ENCODE measurements around the gene TGFA. TPM values are rescaled to one million over a fixed set of nuclear protein-coding genes. Genes with fewer than 3 reads are reported as not detected.

The TGFA gene
- total RNA-seq (2022; extraction: Qiagen RNA extraction), result 4.7 to 5.5 TPM (median 4.9 TPM) in 5 replicates

GRCh38 chr2:70553584-70554337 lies at the start of gene TGFA:
TSS of gene TGFA (minus strand) at chr2:70553826. CDS start at chr2:70553767, 59 bp downstream.

Other genes with a start within 250 kb of the TGFA start
- gene ADD2, start 214.4 kb upstream of the TGFA start, total RNA-seq (2022; extraction: Qiagen RNA extraction), result 21.3 to 27.6 TPM (median 27.3 TPM) in 5 replicates
- gene FIGLA, start 236.8 kb upstream of the TGFA start, total RNA-seq (2022; extraction: Qiagen RNA extraction), result not detected in 5 replicates

All from A549 treated with Mapracorat at 1 μM for 4 hours (cell line).